SK-N-MC (cell line): ENCODE measurements around the gene ADAMTS19.

Experiments used
- EZH2 ChIP-seq: fragments of 200-600 bp; sonication (generic); IDR thresholded peaks from one replicate; pipeline ENCODE4 v1.6.1; 2017; ENCODE audit warnings: antibody characterized with exemption
- FOXP2 ChIP-seq: optimal IDR thresholded peaks from 2 replicates; pipeline ENCODE3; 2011; ENCODE audit warnings: mild to moderate bottlenecking, moderate library complexity; ENCODE audit not compliant: insufficient read depth; ENCODE audit errors: extremely low read length, control extremely low read depth
- POLR2AphosphoS5 ChIP-seq: IDR thresholded peaks from 2 replicates; pipeline ENCODE4 v1.6.1; 2012; ENCODE audit warnings: mild to moderate bottlenecking, low read depth, low read length, borderline replicate concordance

GRCh38 chr5:129630101-129630500 lies 170.0 kb downstream of the ADAMTS19 start:
- TF ChIP-seq POLR2AphosphoS5 (no peak), EZH2 (no peak), FOXP2 (no peak)
